HFF-Myc (cell line): ENCODE data around the gene SERINC3.

Experiments
- DNase-seq: peaks from one replicate; pipeline ENCODE4 v3.0.0-alpha.2; 2011; ENCODE audit warnings: low read depth; ENCODE audit errors: extremely low read depth
- H3K4me3 ChIP-seq: replicated peaks from 2 replicates; pipeline ENCODE4 v1.5.1; 2011; ENCODE audit warnings: low read depth, mild to moderate bottlenecking, control low read depth, low read length
- CTCF ChIP-seq: IDR thresholded peaks from 2 replicates; pipeline ENCODE4 v1.5.1; 2012; ENCODE audit warnings: mild to moderate bottlenecking, low read depth, low read length, control low read depth; ENCODE audit errors: missing control alignments

Gene SERINC3

GRCh38 chr20:44447827-44448419 is 73.9 kb downstream of the SERINC3 start:
- TF ChIP-seq CTCF, result no peak
- no peak for DNase-seq
- no peak overlapping the region for H3K4me3 ChIP-seq
